Measurements from ENCODE around the gene BLACAT1.

The BLACAT1 gene

GRCh38 chr1:205455581-205456382 is at the start of gene BLACAT1:
Gene BLACAT1, minus strand, starts transcription at chr1:205456045.
- peaks cover 4% of the 10 kb centered on the region for H3K36me3 Mint-ChIP-seq (ENCODE audit: insufficient read depth)
- no peaks in the 10 kb centered on the region for H3K9me3 Mint-ChIP-seq
- peaks cover 89% of the 10 kb centered on the region for H3K27me3 Mint-ChIP-seq
- ATAC-seq (replicated peaks; ENCODE audit: extremely low read depth, poor library complexity, severe bottlenecking) (no peak), DNase-seq (ENCODE audit: low spot score in 2 of 2) (no peak)
- H3K4me1 Mint-ChIP-seq: peaks cover 16% of the 10 kb centered on the region
- H3K4me3 Mint-ChIP-seq: peak within 1 kb of the TSS; percentile 74
- H3K27ac Mint-ChIP-seq (ENCODE audit: low read depth): no peak within 1 kb of the TSS

DNA sequence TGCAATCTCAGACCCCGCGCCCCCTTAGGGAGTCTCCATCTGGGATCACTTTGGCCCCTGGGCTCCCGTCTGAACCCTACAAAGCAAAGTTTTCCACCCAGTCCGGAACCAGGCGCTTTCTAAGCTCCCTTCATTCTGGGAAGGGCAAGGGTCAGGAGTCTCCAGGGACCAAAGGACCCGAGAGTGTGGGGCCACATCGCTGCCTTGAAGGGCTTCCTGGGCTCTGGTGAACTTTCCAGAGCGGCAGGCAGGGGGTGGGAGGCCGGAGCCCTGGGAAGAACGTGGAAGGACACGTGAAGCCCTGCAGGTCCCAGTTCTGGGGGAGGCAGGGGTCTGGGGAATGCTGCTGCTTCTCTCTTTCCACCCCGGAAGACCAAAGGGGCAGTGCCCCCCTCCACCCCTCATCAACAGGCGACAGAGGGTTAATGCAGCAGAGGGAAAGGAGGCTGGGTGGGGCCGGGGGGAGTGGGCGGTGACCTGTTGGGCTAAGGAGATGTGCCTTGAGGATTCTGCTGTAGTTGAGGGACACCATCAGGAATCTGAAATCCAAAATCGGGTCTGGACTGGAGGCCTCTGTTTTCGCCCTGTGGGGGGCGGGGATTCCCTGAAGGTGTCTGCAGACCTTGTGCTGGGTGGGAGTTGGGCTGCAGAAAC is 49.4 kb upstream of the BLACAT1 start:
- no peaks in the 10 kb centered on the region for H3K27me3 Mint-ChIP-seq
- H3K9me3 Mint-ChIP-seq: no peaks in the 10 kb centered on the region
- H3K4me1 Mint-ChIP-seq: peaks cover 13% of the 10 kb centered on the region
- DNase-seq (ENCODE audit: low spot score in 2 of 2) (no peak), ATAC-seq (replicated peaks; ENCODE audit: extremely low read depth, poor library complexity, severe bottlenecking) (no peak)
- H3K27ac Mint-ChIP-seq (ENCODE audit: low read depth): peak overlapping the region; percentile 71
- peak overlapping the region; percentile 77 for H3K4me3 Mint-ChIP-seq
- H3K36me3 Mint-ChIP-seq (ENCODE audit: insufficient read depth): no peaks in the 10 kb centered on the region

DNA sequence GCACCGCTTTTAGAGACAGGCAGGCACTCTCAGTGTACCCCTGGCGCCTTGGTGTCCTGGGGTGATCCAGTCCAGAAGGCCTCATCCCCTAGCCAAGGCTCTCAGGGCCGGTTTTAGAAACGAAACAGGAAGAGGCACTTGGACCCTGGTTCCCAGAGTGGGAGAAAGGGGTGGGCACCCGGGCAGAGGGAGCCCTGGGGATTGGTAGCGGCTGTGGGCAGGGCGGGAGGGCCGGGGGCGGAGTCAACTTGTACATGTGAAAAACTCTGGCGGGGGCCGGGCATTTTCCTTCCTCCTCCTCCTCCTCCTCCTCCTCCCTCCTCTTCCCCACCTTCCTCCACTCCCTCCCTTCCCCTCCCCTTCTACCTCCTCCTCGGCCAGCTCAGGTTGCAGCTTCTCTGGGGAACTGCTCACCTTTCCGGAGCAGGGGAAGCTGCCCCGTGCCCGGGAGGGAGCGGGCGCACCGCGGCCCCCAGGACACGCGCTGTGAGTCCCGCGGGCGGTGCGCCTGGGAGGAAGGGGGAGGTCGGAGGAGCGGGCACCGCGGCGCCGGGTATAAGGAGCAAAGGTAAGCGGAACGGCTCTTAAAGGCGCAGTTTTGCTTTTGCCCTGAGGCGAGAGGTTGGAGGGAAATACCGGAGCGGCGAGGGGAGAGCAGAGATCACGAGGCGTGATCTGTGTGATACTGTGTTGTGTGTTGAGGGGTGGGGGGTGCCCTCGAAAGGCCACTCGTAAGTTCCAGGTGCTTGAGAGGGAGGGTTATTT is 48.6 kb upstream of the BLACAT1 start, which contains the start of gene CDK18:
Gene CDK18, plus strand, starts transcription at position 359 of the 765 bp plus-strand sequence. CDS start 18,499 bp downstream, outside the sequence.
- no peaks in the 10 kb centered on the region for H3K36me3 Mint-ChIP-seq (ENCODE audit: insufficient read depth)
- peak within 1 kb of the TSS; percentile 71 for H3K27ac Mint-ChIP-seq (ENCODE audit: low read depth)
- H3K4me1 Mint-ChIP-seq: peaks cover 13% of the 10 kb centered on the region
- ATAC-seq (replicated peaks; ENCODE audit: extremely low read depth, poor library complexity, severe bottlenecking) (peak; percentile 75), DNase-seq (ENCODE audit: low spot score in 2 of 2) (no peak)
- H3K27me3 Mint-ChIP-seq: no peaks in the 10 kb centered on the region
- H3K4me3 Mint-ChIP-seq: peak within 1 kb of the TSS; percentile 77
- no peaks in the 10 kb centered on the region for H3K9me3 Mint-ChIP-seq

GRCh38 chr1:205502992-205503391 is 47.1 kb upstream of the BLACAT1 start:
- no peak for DNase-seq (ENCODE audit: low spot score in 2 of 2)
- no peaks in the 10 kb centered on the region for H3K36me3 Mint-ChIP-seq (ENCODE audit: insufficient read depth)
- H3K27ac Mint-ChIP-seq (ENCODE audit: low read depth): no peak overlapping the region
- peaks cover 13% of the 10 kb centered on the region for H3K4me1 Mint-ChIP-seq
- H3K9me3 Mint-ChIP-seq: no peaks in the 10 kb centered on the region
- no peak overlapping the region for H3K4me3 Mint-ChIP-seq
- H3K27me3 Mint-ChIP-seq: no peaks in the 10 kb centered on the region
- ATAC-seq (replicated peaks; ENCODE audit: extremely low read depth, poor library complexity, severe bottlenecking): no peak

DNA sequence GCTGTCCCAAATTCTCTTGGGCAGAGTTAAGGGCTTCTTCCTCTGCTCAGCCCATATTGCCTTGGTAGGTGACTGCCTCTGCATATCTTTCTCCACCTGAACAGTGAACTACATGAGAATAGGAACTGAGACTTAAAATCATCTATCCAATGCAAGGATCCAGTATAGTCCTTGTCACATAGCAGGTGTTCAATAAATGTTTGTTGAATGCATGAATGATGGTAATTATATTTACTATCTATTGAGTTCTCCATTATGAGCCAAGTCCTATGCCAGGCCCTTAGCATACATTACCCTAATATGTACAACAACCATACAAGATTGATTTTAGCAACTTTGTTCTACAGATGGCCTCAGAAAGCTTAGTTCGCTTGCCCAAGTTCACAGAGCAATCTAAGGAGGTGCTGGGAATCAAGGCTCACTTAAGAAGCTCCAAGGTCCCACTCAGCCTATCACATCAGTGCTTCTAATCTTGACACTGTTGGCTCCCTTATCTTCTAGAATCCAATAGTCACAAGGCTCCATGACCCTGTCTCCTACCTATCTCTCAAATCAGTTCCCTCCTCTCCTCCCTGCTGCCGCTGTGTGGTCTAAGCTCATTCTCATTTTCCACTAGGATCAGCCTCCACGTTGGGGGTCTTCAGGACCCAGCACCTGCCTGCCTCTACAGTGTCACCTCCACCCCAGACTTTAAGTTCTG is 46.4 kb upstream of the BLACAT1 start:
- peaks cover 13% of the 10 kb centered on the region for H3K4me1 Mint-ChIP-seq
- no peaks in the 10 kb centered on the region for H3K9me3 Mint-ChIP-seq
- ATAC-seq (replicated peaks; ENCODE audit: extremely low read depth, poor library complexity, severe bottlenecking) (no peak), DNase-seq (ENCODE audit: low spot score in 2 of 2) (no peak)
- H3K36me3 Mint-ChIP-seq (ENCODE audit: insufficient read depth): no peaks in the 10 kb centered on the region
- no peak overlapping the region for H3K27ac Mint-ChIP-seq (ENCODE audit: low read depth)
- H3K4me3 Mint-ChIP-seq: no peak overlapping the region
- H3K27me3 Mint-ChIP-seq: no peaks in the 10 kb centered on the region

- Mint-ChIP-seq H3K4me3 (no peak overlapping the region), H3K27ac (ENCODE audit: low read depth) (no peak overlapping the region), H3K36me3 (ENCODE audit: insufficient read depth) (no peaks in the 10 kb centered on the region), H3K9me3 (no peaks in the 10 kb centered on the region), H3K4me1 (peaks cover 13% of the 10 kb centered on the region), H3K27me3 (peaks cover 12% of the 10 kb centered on the region)
- DNase-seq (ENCODE audit: low spot score in 2 of 2): no peak
- no peak for ATAC-seq (replicated peaks; ENCODE audit: extremely low read depth, poor library complexity, severe bottlenecking)
These were observed 44.7 kb upstream of the BLACAT1 start for GRCh38 chr1:205500240-205501233.

DNA sequence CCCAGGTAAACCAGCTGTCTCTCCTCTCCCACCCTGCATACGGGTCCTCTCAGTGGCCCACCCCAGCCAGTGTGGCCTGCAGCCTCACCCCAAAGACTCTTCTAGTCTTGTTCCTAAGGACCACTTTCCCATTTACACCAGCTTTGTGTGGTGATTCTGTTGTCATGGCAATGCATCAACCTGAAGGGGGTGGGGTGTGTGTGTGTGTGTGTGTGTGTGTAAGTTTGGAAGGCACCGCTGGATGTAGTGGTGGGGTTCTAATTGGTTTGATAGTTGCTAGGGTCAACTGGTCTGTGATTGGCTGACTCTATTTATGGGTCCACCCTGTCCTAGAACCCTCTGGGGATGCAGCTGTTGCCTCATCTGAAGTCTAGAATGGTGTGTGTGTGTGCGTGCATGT is 43.9 kb upstream of the BLACAT1 start:
- DNase-seq (ENCODE audit: low spot score in 2 of 2) (no peak), ATAC-seq (replicated peaks; ENCODE audit: extremely low read depth, poor library complexity, severe bottlenecking) (no peak)
- no peaks in the 10 kb centered on the region for H3K36me3 Mint-ChIP-seq (ENCODE audit: insufficient read depth)
- peaks cover 19% of the 10 kb centered on the region for H3K27me3 Mint-ChIP-seq
- peaks cover 8% of the 10 kb centered on the region for H3K4me1 Mint-ChIP-seq
- H3K4me3 Mint-ChIP-seq: no peak overlapping the region
- no peaks in the 10 kb centered on the region for H3K9me3 Mint-ChIP-seq
- H3K27ac Mint-ChIP-seq (ENCODE audit: low read depth): no peak overlapping the region

DNA sequence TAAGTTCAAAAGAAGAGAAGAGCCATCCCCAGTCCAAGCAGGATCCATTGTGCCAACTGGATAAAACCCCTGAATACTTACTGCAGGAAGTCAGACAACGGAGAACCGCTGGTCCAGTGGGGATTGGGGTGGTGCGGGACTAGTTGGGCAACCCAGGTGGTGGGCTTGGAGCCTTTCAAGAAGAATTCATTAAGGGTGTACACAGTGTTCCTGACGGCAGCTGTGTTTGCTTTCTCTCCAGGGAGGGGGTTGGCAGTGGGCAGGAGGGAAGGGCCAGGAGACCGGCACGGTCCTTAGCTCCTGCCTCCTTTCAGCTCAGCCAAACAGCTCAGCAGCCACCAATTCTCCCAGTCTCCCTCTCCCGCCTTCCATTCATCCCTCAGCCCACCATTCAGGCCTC is 41.5 kb upstream of the BLACAT1 start:
- ATAC-seq (replicated peaks; ENCODE audit: extremely low read depth, poor library complexity, severe bottlenecking): no peak
- Mint-ChIP-seq H3K9me3 (no peaks in the 10 kb centered on the region), H3K27ac (ENCODE audit: low read depth) (no peak overlapping the region), H3K4me3 (no peak overlapping the region), H3K36me3 (ENCODE audit: insufficient read depth) (no peaks in the 10 kb centered on the region), H3K27me3 (peaks cover 40% of the 10 kb centered on the region), H3K4me1 (no peaks in the 10 kb centered on the region)
- no peak for DNase-seq (ENCODE audit: low spot score in 2 of 2)

- H3K9me3 Mint-ChIP-seq: no peaks in the 10 kb centered on the region
- no peak overlapping the region for H3K4me3 Mint-ChIP-seq
- no peaks in the 10 kb centered on the region for H3K36me3 Mint-ChIP-seq (ENCODE audit: insufficient read depth)
- H3K27me3 Mint-ChIP-seq: peaks cover 47% of the 10 kb centered on the region
- no peaks in the 10 kb centered on the region for H3K4me1 Mint-ChIP-seq
- DNase-seq (ENCODE audit: low spot score in 2 of 2) (no peak), ATAC-seq (replicated peaks; ENCODE audit: extremely low read depth, poor library complexity, severe bottlenecking) (no peak)
- peak overlapping the region; percentile 30 for H3K27ac Mint-ChIP-seq (ENCODE audit: low read depth)
These were observed 40.8 kb upstream of the BLACAT1 start for GRCh38 chr1:205496661-205497060.

DNA sequence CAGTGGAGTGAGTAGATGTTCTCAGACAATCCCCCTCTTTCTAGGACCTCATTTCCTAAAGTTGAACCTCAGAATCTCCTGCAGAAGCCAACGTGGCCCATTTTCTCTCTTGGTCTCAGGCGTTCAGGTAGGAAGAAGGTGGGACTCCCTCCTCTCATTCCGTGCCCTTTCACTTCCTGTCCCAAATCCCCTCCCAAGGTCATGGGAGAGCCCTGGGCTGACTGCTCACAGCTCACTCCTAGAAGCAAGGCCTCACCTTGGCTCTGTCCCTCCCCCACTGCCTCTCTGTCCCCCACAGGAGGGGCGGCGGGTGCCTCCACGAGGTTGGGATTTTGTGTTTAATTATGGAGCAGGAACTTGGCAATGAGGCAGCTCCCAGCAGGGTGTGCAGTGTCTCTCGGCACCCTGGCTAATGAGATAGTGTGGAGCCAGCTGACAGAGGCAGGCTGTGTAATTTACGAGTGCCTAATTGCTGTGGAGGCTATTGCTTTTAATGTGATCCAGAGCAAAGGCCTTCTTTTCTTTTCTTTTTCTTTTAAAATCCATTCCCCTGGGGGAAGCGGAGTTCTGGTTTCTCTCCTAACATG is 39.5 kb upstream of the BLACAT1 start:
- no peak overlapping the region for H3K27ac Mint-ChIP-seq (ENCODE audit: low read depth)
- no peak overlapping the region for H3K4me3 Mint-ChIP-seq
- H3K27me3 Mint-ChIP-seq: peaks cover 49% of the 10 kb centered on the region
- H3K36me3 Mint-ChIP-seq (ENCODE audit: insufficient read depth): no peaks in the 10 kb centered on the region
- H3K9me3 Mint-ChIP-seq: no peaks in the 10 kb centered on the region
- ATAC-seq (replicated peaks; ENCODE audit: extremely low read depth, poor library complexity, severe bottlenecking) (no peak), DNase-seq (ENCODE audit: low spot score in 2 of 2) (no peak)
- no peaks in the 10 kb centered on the region for H3K4me1 Mint-ChIP-seq

- H3K27ac Mint-ChIP-seq (ENCODE audit: low read depth): no peak overlapping the region
- H3K27me3 Mint-ChIP-seq: peaks cover 59% of the 10 kb centered on the region
- H3K4me3 Mint-ChIP-seq: no peak overlapping the region
- DNase-seq (ENCODE audit: low spot score in 2 of 2) (no peak), ATAC-seq (replicated peaks; ENCODE audit: extremely low read depth, poor library complexity, severe bottlenecking) (no peak)
- H3K4me1 Mint-ChIP-seq: no peaks in the 10 kb centered on the region
- no peaks in the 10 kb centered on the region for H3K36me3 Mint-ChIP-seq (ENCODE audit: insufficient read depth)
- H3K9me3 Mint-ChIP-seq: no peaks in the 10 kb centered on the region
These were observed 38.3 kb upstream of the BLACAT1 start for GRCh38 chr1:205494115-205494514.

All from central memory CD8-positive, alpha-beta T cell (primary cell).